Heart left ventricle (tissue), 13 donors: ENCODE measurements around the gene ZNF560.

ENCODE experiments used
- POLR2A ChIP-seq, 2 donors: fragments of 450-650 bp; IDR thresholded peaks; one replicate each; pipeline ENCODE4 v1.6.1; 2017; ENCODE audit warnings: antibody characterized with exemption in 2 of 2, mild to moderate bottlenecking in 2 of 2, moderate library complexity in 2 of 2
- TF ChIP-seq, protein P1 (sequence below), 12 donors: fragments of 200-600 bp; sonication (generic) in 4 of 12; IDR thresholded peaks; one replicate each; pipeline versions ENCODE4 v1.5.0 to v1.8.0; 2018 to 2022; ENCODE audit warnings: antibody characterized with exemption in 12 of 12, mild to moderate bottlenecking in 5 of 12
- donor health status: ischemic (EF 13 %, LVEDD 7.1; RV severe dilation, severe dysfunction).
- donor health status: DM: no; HTN: yes; CAD: no.
- donor health status: DM: no; HTN: no; CAD: no.
- donor health status: ischemic (EF 25% LVEDD 6.9; RV normal size, moderate dysfunction).
- donor health status: ischemic (EF 25% LVEDD 5.7; RV mildly dilated, moderate dysfunction).
- donor health status: ischemic (EF 35%, LVEDD 5.7; RV mildly dilated, moderate dysfunction).
- donor health status: nonischemic (EF 11% LVEDD 7.7; RV severe dilation, severe dysfunction).
- donor health status: DM: yes; HTN: yes; CAD: no.
- donor health status: PGD.
- donor health status: ischemic (EF 29% LVEDD 5.4; RV normal size, mild dysfunction).
- donor health status: nonischemic (EF 23%, LVEDD 6.1; RV moderate dilation, normal function).

GRCh38 chr19:9435279-9436268 lies 62.8 kb downstream of the ZNF560 start, which contains the start of gene ZNF266:
- TF ChIP-seq, protein P1, sequence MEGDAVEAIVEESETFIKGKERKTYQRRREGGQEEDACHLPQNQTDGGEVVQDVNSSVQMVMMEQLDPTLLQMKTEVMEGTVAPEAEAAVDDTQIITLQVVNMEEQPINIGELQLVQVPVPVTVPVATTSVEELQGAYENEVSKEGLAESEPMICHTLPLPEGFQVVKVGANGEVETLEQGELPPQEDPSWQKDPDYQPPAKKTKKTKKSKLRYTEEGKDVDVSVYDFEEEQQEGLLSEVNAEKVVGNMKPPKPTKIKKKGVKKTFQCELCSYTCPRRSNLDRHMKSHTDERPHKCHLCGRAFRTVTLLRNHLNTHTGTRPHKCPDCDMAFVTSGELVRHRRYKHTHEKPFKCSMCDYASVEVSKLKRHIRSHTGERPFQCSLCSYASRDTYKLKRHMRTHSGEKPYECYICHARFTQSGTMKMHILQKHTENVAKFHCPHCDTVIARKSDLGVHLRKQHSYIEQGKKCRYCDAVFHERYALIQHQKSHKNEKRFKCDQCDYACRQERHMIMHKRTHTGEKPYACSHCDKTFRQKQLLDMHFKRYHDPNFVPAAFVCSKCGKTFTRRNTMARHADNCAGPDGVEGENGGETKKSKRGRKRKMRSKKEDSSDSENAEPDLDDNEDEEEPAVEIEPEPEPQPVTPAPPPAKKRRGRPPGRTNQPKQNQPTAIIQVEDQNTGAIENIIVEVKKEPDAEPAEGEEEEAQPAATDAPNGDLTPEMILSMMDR (IDR thresholded peaks at IDR 0.05), result peak; percentile 40 to 80 (median 70)
- TF ChIP-seq POLR2A (IDR thresholded peaks at IDR 0.05), result peak in 1 of 2 donors; percentile 46
